Fibroblast of peridontal ligament (primary cell): Measurements from ENCODE around the gene CCDC171.
"Not testable (repeated sequence)": the region's sequence is repeated elsewhere in the genome, so short reads cannot be mapped to it uniquely, and the experiment has no call there.

ENCODE experiments used
- DNase-seq: peaks from one replicate; pipeline ENCODE4 v3.0.0-alpha.2; 2010; ENCODE audit errors: extremely low read depth

The CCDC171 gene

GRCh38 chr9:15761551-15761950 is 208.7 kb downstream of the CCDC171 start:
- DNase-seq = no peak

DNA sequence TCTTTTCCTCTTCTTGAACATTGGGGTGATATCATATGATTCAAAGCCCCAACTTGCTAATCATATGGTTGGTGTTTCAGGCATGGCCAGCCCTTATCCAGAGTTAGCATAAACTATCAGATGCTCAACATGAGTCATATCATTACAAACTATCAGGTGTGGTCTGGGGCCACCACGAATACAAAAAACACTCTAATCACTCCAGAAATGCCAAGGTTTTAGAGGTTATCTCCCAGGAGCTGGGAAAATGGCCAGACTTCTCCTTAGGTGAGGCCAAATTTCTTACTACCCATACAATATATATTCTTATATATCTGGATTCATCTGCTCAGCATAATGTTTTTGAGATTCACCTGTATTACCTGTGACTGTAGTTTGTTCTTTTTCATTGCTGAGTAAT is 210.5 kb downstream of the CCDC171 start:
- no peak for DNase-seq

DNA sequence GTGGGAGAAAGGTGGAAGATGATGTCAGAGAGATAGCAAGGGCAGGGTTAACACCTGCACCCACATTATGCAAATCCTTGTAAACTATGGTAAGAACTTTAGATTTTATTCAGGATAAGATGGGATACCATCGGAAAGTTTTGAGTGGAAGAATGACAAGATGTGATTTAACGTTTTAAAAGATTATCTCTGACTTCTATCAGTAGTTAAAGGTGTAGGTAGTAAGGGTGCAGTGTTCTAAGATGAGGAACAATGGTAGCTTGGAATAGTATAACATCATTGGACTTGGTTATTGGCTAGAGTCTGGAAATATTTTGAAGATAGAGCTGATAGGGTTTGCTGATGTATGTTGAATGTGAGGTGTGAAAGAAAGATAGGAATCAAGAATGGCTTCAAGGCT is 211.3 kb downstream of the CCDC171 start:
- DNase-seq = no peak

DNA sequence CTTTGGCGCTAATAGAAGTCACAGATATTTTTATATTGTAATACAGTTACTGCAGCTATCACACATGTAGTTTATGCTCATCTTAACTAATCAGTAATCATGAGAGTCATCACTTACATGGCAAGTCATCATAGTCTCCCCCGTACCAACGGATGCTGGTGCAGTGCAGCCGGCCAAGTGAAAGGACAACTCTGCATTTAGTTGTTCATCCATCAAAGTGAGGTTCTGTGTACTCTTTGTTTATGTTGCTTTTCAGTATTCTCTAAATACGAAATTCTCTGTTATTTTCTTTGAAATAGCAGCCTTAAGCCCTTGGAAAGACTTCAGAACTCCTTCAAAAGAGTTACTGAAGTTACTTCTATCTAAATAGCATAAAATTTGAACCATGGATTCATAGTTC is 216.7 kb downstream of the CCDC171 start:
- no peak for DNase-seq

GRCh38 chr9:15778861-15779260 is 226.0 kb downstream of the CCDC171 start:
- DNase-seq = no peak

GRCh38 chr9:15782106-15782505 is 229.3 kb downstream of the CCDC171 start:
- peak; percentile 8 for DNase-seq

DNA sequence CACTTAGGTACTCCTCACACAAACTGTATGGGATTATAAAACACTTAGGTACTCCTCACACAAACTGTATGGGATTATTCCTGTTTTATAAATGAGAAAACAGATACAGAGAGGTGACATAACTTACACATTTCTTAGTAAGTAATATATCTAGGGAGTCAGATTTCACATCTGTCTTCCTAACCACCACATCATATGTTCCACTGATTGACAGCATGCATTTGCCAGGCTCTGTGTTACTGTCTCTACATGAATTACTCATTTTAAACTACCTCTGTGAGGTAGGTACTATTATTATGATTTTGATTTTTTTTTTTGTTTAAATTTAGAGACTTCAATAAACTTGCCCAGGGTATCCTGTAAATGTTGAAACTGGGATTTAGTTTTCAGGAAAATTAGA is 232.7 kb downstream of the CCDC171 start:
- no peak for DNase-seq

DNA sequence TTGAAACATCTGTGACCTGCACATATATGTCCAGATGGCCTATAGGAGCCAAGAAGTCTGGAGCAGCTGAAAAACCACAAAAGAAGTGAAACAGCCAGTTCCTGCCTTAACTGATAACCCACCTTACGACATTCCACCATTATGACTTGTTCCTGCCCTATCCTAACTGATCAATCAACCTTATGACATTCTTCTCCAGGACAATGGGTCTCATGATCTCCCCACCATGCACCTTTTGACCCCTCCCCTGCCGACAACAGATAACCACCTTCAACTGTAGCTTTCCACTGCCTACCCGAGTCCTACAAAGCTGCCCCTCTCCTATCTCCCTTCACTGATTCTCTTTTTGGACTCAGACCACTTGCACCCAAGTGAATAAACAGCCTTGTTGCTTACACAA is 233.8 kb downstream of the CCDC171 start:
- no peak for DNase-seq

- DNase-seq = not testable (repeated sequence)
Measured at GRCh38 chr9:15810219-15810899, 257.5 kb downstream of the CCDC171 start.

GRCh38 chr9:15813076-15813475 is 260.2 kb downstream of the CCDC171 start:
- DNase-seq = no peak

- DNase-seq = peak; percentile 50
Measured at GRCh38 chr9:15824310-15824709, 271.5 kb downstream of the CCDC171 start.

DNA sequence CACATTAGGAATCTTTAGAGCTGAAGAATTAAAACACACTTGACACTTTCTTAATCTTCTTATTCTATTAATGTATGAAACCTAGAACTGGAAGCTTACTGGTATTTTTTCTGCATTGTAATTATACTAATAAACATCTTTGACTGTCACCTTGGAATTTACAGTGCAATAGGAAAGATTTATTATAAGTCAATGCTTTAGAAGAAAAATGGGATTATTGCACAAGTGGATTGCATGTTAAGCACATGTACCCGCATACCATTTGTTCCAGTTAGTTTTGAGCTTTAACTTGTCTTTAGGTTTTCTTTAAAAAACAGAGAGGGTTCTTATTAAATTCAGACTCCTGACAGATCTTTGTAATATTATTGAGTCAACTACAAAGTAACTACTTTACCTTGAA is 278.5 kb downstream of the CCDC171 start:
- DNase-seq = no peak

DNA sequence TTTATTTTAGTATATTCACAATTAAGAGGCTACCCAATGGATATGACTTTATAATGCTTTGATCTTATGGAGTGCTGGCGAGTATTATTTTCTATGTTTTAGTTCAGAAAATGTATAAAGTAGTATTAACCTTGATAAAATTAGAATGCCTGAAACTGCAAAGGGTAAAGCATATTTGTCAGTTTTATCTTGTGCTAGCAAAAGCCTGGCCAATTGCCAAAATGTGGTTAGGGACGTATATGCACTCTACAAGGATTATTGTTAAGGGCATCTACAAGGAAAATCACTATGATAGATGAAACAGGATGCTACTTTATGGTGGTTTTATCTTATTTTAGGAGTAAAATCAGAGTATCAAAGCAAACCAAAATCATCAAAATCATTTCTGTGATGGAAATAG is 281.7 kb downstream of the CCDC171 start:
- no peak for DNase-seq

- DNase-seq = peak; percentile 75
Measured at GRCh38 chr9:15837079-15837679, 284.3 kb downstream of the CCDC171 start.

GRCh38 chr9:15842051-15842450 is 289.2 kb downstream of the CCDC171 start:
- DNase-seq = no peak

GRCh38 chr9:15843316-15843715 is 290.5 kb downstream of the CCDC171 start:
- DNase-seq = no peak

- DNase-seq = no peak
Measured at GRCh38 chr9:15843931-15844330, 291.1 kb downstream of the CCDC171 start.

DNA sequence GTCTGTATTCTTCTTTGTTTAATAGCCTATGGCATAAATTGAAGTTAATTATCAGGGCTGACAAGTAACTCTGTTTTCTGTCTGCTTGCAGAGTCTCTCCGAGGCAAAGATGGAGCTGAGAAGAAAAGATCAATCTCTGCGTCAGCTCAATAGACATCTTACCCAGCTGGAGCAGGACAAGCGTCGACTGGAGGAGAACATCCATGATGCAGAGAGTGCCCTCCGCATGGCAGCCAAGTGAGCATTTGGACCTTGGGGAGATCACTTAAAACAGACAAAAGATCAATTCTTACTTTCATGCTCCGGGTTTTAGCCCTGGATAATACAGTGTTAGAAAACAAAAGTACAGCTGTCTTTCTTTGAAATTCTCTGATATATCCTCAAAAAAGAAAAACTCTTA is 293.8 kb downstream of the CCDC171 start:
- no peak for DNase-seq

DNA sequence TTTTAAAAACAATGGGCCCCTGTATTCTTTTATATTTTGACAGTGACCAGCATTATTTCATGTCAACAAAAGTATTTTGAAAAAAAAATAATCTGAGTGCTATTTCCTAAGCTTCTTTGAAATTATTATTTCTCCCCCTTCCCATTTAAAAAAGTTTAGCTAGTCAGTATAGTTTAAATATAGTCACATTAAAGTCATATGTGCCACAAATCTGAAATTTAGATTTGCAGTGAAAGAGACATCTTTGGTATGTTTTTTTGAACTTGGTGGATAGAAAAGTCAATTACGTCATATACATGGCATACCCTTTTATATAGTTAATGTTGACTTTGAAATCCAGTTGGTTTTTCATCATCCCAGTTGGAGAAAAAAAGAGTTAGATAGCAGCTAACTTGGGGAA is 297.0 kb downstream of the CCDC171 start:
- no peak for DNase-seq

- no peak for DNase-seq
Measured at GRCh38 chr9:15851766-15852165, 298.9 kb downstream of the CCDC171 start.

- DNase-seq = peak; percentile 86
Measured at GRCh38 chr9:15856591-15856990, 303.7 kb downstream of the CCDC171 start.

DNA sequence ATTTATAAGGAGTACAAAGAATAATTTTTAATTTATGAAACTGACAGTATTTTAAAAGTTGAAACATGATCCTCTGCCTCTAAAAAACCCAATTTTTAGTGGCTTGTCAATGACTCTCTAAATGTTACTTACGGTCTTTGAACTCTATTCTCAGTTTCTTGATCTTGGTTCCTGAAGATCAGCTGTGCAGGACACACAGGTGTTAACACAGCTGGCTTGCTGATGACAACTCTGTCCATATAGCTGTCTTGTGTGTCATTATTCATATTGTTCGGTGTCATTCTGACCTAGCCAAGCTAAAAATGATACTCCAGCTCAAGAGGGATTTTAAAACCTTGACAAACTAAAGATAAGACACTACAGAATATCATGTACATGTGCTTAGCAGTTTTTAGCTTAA is 314.5 kb downstream of the CCDC171 start:
- DNase-seq = no peak

- DNase-seq = no peak
Measured at GRCh38 chr9:15867988-15868387, 315.1 kb downstream of the CCDC171 start.
